IPS DF 4.7 (cell line): Measurements from ENCODE around the gene NPR1.
"Not testable (repeated sequence)": the region's sequence is repeated elsewhere in the genome, so short reads cannot be mapped to it uniquely, and the experiment has no call there.

ENCODE experiments used
- DNase-seq: peaks from one replicate; pipeline ENCODE4 v3.0.0-alpha.2; 2013; ENCODE audit warnings: low spot score; ENCODE audit errors: extremely low read depth

Gene NPR1

DNA sequence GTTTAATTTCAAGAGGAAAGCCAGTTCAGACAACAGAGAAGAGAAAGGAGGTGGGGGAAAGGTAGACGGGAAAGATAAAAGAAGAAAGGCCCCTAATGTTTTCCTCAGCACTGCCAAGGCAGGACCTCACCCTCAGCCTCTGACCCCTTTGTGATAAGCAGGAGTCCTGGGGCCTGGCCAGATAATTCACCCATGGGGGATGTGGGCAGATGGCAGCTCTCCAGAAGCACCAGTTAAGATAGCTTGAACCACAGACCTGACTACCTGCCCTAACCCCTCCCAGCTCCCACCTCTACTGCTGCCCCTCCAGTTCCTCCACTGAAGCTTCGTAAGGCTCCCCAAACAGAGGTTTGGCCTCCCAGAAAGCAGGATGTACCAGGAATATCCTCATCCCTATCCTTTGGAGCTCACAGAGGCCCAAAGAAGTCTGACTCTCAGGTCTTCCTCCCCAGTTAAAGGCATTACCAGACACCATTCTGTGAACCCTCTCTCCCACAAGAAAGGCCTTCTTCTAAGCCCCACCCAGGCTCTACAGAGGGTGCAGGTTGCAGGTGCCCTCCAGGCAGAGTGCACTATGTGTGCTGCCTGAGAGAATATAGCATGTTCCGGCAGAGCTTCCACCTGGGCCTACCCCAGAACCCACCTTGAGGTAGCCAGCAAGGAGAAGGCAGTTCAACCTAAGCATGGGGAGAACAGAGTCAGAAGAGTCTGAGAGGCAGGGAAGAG is 29.2 kb upstream of the NPR1 start:
- no peak for DNase-seq

DNA sequence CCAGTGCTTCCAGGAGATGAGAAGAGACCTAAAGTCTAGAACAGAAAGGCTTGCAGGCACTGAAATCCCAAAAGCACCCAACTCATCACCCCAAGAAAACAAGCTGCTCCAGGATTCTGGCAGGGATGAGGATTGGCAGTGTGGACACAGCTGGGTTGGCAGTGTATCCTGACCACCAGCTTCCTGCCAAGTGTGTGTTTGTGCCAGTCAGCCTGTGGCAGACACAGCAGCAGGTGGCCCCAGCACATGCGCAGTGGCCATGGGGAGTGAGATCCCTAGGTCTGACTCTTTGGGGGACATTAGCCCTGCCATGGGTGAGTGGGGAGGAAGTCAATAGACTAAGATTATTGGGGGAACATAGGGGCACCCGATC is 28.6 kb upstream of the NPR1 start:
- DNase-seq = no peak

DNA sequence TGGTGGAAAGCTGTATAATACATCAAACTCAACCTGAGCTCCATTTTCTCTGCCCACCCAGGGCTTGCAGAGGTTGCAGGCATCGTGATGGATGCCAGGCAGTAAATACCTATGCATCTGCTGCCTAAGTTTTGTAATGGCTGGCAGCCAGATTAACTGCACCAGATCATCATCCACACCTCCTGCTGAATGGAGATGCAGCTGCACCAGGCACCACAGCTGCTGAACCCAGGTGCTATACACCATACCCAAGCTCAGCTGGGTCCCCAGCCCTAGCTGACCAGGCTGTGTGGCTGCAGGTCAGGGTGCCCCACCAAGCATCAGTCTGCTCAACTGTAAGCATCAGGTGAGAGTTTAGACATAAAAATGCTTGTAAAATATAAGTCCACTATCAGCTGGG is 26.7 kb upstream of the NPR1 start:
- no peak for DNase-seq

DNA sequence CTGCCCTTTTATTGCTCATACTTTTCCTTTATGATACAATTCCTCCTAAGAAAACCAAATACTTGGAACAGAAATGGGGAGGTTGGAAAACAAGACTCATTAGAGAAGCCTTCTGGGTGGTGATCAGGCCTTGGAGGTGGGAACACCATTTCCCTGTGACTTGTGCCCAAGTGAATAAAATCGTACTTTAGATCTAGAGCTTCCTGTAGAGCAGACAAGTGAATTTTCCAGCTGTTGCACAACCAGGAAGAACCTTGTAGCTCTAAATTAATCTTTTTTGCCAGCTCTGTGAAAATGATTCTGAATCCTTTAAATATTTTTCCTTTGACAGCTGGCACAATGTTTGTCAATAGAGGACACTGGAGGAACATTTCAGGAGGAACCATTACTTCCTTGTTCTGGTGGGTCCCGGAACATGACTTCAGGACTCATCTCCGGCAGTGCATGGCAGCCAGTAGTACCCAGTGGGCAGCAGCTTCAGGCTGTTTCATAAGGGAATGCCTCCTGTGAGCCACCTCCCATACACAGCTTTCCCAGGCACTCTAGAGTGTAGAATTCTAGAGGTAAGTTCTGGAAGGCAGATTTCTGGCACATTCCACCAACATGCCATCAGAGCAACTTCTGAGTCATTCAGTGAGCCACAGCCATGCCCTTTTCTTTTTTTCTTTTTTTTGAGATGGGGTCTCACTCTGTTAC is 25.5 kb upstream of the NPR1 start:
- no peak for DNase-seq

DNA sequence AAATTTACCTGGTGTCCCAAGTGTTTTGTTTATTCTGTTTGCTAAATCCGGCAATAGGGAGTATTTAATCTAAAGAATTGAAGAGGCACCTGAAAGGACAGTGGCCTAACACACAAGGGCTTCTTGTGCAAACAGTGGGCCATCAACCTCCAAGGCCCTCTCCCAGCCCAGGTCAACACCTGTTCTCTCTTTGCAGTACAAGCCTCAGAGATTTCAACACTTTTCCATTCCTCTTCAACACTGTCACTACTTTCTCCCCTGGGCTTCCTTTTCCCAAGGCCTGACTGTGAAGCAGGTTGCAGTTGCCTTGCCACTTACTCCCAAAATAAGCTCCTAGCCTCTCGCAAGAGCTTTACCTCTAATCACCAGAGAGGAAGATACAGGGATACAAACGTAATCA is 23.2 kb upstream of the NPR1 start:
- no peak for DNase-seq

DNA sequence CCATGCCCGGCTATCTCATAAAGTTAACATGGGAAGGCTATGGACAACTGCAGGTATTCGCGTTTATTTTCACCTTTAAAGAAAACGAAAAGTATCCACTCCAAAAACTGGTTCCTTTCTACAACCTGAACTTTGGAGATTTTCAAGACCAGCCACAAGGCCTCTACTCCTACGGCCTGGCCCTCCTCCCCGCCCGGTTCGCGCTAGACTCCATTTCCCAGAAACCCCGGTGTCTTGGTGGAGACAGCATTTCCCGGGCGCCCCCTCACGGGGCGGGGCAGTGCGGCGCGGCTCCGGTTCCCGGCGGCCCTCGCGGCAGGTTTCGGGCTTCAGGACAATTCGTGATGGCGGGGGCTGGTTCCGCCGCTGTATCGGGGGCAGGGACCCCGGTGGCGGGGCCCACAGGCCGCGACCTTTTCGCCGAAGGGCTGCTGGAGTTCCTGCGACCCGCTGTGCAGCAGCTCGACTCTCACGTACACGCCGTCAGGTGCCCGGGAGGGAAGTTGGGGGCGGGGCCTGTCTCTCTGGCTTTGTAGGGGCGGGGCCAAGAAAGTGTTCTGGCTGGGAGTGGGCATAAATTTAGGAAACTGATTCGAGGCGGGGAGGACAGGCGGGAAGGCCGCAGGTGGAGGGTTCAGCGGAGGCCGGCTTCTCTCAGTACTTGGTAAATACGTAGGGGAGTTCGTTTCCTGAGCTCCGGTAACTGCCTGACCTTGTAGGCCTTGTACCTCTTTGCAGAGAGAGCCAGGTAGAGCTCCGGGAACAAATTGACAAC is 19.9 kb upstream of the NPR1 start, which contains the start of gene SNAPIN:
SNAPIN (plus strand) TSS at position 304 of the 775 bp plus-strand sequence; CDS start at position 345, 41 bp downstream.
- DNase-seq = no peak

DNA sequence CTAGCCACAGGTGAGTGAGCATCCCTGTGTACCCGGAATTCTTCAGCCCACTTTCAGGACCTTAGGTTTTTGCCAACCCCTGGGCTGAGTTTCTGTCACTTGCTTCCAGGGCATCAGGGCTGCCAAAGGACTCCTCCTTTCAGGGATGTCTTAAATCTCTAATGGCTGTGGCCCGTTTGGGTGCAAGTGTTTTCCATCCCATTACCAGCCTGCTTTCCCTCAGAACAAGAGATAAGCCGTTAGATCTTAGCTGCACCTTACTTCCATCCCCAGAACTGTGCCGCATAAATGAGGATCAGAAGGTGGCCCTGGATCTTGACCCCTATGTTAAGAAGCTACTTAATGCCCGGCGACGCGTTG is 19.3 kb upstream of the NPR1 start:
- DNase-seq = no peak

DNA sequence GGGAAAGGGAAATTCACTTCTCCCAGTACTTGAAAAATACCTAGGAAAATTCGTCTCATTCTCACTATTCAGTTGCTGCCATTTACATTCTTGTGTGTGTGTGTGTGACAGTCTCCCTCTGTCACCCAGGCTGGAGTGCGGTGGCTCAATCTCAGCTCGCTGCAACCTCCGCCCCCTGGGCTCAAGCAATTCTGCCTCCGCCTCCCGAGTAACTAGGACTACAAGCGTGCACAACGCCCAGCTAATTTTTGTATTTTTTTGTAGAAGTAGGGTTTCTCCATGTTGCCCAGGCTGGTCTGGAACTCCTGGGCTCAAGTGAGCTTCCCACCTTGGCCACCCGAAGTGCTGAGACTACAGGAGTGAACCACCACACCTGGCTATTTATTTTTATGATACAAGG is 18.8 kb upstream of the NPR1 start:
- DNase-seq = no peak

DNA sequence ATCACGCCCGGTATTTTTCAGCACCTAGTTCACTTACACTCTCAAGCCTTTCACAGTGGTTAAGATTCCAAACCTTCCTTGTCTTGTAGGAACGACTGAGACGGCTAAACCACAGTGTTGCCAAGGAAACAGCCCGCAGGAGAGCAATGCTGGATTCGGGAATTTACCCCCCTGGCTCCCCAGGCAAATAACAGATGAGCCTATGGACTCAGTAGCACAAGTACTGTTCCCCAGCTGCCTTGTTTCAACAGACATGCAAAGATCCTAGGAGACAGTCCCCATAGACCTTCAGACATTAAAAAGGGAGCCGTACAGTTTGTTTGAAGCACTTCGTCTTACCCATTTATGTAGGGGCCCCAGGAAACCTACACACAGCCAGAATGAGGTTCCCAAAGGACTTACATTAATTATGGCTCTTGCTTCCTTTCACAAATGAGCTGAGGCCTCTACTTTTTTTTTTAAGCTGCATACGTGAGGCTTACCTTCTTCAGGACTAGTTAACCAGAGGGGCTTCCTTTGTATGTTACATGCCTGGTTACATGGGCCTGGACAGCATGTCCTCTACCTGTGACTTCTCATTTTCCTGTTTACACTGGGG is 17.3 kb upstream of the NPR1 start:
- no peak for DNase-seq

DNA sequence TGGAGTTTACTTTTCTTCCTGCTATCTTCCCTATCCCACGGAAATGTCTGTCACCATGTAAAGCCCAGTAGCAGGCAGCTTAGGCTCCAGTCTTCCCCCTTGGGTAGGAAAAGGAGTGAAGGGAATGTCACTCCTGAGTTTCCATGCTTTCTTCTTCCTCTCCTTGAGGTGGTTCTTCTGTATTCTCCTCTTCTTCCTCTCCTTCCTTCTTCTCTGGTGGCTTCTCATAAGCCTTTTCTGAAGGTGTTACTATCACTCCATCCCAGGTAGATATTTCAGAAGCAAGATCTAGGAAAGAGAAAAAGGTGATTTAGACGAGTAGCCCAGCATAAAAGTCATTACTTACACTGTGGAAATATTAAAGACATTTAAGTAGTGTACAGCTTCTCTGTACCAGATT is 16.2 kb upstream of the NPR1 start:
- DNase-seq = no peak

DNA sequence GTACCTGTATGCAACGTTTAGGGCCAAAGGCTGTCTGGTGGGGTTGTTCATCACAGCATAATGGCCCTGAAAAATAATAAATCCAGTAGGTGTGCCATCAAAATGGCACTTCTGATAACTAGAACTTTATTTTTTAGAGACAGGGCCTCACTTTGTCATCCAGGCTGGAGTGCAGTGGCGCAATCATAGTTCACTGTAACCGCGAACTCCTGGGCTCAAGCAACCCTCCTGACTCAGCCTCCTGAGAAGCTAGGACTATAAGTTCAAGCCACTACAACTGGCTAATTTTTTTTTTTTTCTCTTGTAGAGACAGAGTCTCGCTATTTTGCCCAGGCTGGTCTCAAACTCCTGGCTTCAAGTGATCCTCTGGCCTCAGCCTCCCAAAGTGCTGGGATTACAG is 15.3 kb upstream of the NPR1 start:
- DNase-seq = no peak

DNA sequence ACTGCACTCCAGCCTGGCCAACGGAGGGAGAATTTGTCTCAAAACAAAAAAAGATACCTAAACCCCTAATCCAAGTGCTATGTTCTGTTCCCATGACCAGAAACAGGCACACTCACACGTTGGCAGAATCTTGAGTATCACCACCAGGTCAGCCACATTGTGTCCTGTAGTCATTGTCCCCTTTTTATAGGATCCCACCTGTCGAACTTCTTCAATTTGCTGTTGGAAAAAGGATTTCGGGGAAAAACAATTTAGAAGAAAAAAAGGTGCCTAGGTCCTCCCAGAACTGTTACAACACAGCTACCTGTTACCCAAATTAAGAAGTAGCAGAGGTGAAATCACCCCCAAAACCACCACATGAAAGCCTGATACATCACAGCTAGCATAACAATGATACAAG is 11.0 kb upstream of the NPR1 start:
- DNase-seq = no peak

DNA sequence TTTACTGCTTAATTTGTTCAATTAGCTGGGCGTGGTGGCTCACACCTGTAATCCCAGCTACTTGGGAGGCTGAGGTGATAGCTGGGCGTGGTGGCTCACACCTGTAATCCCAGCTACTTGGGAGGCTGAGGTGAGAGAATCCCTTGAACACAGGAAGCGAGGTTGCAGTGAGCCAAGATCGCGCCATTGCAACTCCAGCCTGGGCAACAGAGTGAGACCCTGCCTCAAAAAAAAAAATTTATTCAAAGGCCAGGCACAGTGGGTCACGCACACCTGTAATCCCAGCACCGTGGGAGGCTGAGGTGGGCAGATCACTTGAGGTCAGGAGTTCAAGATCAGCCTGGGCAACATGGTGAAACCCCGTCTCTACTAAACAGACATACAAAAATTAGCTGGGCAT is 9.8 kb upstream of the NPR1 start:
- DNase-seq = not testable (repeated sequence)

DNA sequence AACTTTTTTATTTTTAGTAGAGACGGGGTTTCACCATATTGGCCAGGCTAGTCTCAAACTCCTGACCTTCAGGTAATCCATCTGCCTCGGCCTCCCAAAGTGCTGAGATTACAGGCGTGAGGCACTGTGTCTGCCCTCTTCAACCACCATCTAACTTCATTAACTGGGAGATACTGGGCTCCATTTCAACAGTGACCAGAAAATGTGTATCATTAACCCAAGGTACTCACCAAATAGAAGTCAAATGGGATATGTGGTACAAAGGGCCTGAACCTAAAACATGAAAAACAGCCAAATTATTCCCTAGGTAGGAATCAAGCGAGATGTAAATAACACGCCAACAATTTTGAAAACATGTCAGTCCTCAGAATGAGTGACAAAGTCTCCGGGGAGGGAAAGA is 8.9 kb upstream of the NPR1 start:
- DNase-seq = no peak

DNA sequence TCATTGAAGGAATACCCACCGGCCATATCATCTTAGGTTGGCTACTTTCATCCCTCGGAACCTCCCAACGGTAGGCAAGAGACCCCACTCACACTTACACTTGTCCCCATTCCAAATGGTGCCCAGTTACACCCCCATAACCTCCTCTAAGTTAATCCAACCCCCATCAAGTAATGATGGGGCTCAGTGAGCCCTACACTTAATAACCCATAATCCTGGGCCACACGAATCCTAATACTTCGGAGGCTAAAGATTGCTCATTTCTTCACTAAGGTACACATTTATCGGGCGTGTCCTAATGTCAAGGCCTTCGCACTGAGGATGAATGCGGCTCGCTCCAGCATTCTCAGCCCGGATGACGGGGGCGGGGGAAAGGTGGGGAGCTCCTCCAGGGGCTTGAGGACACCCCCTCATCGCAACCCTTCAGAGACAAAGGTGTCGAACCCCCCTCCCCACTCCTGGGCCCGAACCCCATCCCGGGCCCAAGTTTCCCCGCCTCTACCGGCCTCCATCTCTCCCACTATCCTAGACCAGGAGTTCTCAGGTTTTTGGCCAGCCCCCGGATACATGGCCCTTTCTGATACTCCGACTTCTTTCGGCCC is 8.1 kb upstream of the NPR1 start:
- DNase-seq = no peak

DNA sequence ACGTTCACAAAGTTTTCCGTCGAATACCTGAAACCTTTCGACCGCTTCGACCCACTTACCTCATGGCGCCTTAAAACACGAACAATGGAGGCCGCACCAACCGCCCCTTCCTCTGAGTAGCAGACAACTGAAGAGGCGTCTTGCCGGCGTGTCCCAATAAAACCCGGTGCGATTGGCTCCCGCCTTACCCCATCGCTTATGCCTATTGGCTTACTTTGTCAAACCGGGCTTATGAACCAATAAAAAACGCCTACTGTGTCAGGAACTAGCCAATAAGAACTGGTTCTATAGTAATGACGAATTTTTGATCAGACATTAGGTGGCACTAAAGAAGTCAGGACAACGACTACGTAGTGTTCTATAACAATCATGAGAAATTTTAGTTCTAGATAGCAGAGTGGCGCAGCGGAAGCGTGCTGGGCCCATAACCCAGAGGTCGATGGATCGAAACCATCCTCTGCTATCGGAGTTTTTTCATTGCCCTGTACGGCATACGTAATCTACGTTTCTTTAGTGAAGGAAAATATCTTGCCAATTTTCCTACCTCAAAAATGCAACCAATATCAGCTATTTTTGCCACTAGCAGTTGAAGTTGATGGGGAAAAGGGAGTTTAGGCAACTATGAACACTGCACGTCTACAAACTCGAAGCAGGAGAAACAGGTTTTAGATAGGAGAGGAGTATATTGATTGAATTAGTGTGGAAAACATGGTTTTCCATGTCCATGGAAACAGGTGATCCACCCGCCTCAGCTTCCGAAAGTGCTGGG is 7.4 kb upstream of the NPR1 start, which contains the start of gene ILF2:
ILF2 (minus strand) TSS at position 135 of the 769 bp plus-strand sequence; CDS start at position 64, 71 bp downstream.
- peak; percentile 99 for DNase-seq

DNA sequence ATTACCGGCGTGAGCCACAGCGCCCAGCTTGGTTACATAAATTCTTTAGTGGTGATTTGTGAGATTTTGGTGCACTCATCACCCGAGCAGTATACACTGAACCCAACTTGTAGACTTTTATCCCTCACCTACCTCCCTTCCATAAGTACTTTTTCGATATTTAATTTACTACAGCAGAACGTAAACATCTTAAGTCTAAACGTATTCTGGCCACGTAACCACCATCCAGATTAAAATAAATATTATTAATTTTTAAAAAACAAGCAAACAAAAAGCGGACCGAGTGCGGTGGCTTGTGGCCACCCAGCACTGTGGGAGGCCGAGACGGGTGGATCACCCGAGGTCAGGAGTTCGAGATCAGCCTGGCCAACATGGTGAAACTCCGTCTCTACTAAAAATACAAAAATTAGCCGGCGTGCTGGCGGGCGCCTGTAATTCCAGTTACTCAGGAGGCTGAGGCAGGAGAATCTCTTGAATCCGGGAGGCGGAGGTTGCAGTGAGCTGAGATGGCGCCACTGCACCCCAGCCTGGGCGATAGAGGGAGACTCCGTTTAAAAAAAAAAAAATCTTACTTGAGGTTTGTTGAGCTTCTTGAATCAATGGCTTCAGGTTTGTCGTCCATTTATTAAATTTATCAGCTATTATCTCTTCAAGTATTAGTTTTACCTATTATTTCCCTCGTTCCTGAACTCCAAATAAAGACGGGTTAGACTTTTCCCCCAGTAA is 6.7 kb upstream of the NPR1 start:
- DNase-seq = not testable (repeated sequence)

DNA sequence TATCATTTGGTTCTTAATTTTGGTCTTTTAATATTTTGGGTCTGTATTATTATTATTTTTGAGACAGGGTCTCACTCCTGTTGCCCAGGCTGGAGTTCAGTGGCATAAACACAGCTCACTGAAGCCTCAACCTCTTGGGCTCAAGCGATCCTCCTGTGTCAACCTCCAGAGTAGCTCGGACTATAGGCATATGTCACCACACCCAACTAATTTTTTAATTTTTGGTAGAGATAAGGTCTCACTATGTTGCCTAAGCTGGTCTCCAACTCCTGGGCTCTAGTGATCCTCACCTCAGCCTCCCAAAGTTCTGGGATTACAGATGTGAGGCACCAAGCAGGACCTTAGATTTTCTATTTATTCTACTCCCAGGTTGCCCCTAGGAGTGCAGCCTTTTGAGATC is 5.0 kb upstream of the NPR1 start:
- no peak for DNase-seq

DNA sequence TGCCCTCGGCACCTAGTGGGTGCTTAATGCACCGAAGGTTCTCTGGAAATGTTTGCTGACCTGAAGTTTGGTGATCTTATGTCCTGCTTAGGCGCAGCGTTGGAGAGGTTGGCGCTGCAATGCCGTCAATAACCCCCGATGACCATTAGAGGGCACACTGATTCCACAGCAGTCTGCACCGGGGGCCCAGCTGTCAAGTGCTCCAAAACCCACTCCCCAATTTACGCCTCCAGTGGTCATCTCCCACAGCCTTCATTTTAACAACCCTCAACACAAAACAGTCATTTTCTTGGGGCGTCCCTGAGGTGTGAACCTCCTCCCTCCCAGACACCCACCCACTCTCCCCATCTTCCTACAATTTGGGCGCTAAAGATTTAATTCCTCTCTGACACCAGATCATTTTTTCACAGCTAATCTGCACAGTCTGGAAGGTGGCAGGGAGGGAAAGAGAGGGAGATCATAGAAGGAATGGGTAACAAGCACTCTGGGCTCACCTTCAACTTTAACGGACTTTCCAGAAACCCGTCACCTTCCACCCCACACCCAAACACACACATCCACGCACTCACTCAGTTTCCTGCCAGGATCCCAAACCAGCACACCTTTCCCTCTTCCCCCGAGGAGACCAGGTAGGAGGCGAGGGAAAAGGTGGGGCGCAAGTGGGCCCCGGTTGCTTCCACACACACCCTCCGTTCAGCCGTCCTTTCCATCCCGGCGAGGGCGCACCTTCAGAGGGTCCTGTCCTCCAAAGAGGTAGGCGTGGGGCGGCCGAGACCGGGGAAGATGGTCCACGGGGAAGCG is 570 bp upstream of the NPR1 start:
- DNase-seq = no peak
